ENCODE data around the gene CPB2. TPM values are rescaled to one million over a fixed set of nuclear protein-coding genes. Genes with fewer than 3 reads are reported as not detected.

CPB2 gene
- total and polyA plus RNA-seq, 2 of the 8 experiments (the other 6 are each of a cell fraction or from before 2014, with no cell fraction given), result not detected

GRCh38 chr13:46052319-46053161, 52.3 kb downstream of the CPB2 start, which contains the start of gene ZC3H13 (continued):
- no peak for TF ChIP-seq RXRA (IDR thresholded peaks at IDR 0.05; ENCODE audit: insufficient read depth, low read depth, low read length)
- TF ChIP-seq EP300 (IDR thresholded peaks at IDR 0.05; ENCODE audit: borderline replicate concordance in 1 of 2, low read depth in 2 of 2, low read length in 2 of 2), result peak in 1 of 2 experiments; percentile 76; a peak in 1 of 3 replicates
- TF ChIP-seq NRF1 (IDR thresholded peaks at IDR 0.05; ENCODE audit: low read depth, low read length), result no peak
- peak; percentile 52 for TF ChIP-seq SRF (IDR thresholded peaks at IDR 0.05; ENCODE audit: low read depth, low read length)
- no peak for TF ChIP-seq SIRT6 (IDR thresholded peaks at IDR 0.05; ENCODE audit: low read length)
- TF ChIP-seq SUZ12 (IDR thresholded peaks at IDR 0.05; ENCODE audit: low read length), result no peak
- no peak for TF ChIP-seq CEBPB (IDR thresholded peaks at IDR 0.05; ENCODE audit: low read depth, low read length)
- peak; percentile 78 to 96 for TF ChIP-seq POLR2A (IDR thresholded peaks at IDR 0.05; ENCODE audit: control extremely low read depth in 1 of 2, low read depth in 2 of 2, low read length in 2 of 2)
- TF ChIP-seq YY1 (IDR thresholded peaks at IDR 0.05; ENCODE audit: low read depth, low read length), result no peak
- TF ChIP-seq FOSL1 (IDR thresholded peaks at IDR 0.05; ENCODE audit: insufficient read depth, low read depth, low read length), result no peak
- peak; percentile 92 for TF ChIP-seq TBP (IDR thresholded peaks at IDR 0.05; ENCODE audit: low read depth, low read length)
- TF ChIP-seq CBX5 (IDR thresholded peaks at IDR 0.05; ENCODE audit: low read depth, low read length), result no peak
- TF ChIP-seq TEAD4 (IDR thresholded peaks at IDR 0.05; ENCODE audit: low read depth, low read length), result no peak
- TF ChIP-seq SIN3A (conservative IDR thresholded peaks at IDR 0.05 in 1 of 2, IDR thresholded peaks at IDR 0.05 in 1 of 2; ENCODE audit: low read depth in 1 of 2, low read length in 2 of 2), result peak in 1 of 2 experiments; percentile 86; a peak in 2 of 4 replicates
- TF ChIP-seq USF2 (IDR thresholded peaks at IDR 0.05; ENCODE audit: low read length), result no peak
- TF ChIP-seq, protein P1, sequence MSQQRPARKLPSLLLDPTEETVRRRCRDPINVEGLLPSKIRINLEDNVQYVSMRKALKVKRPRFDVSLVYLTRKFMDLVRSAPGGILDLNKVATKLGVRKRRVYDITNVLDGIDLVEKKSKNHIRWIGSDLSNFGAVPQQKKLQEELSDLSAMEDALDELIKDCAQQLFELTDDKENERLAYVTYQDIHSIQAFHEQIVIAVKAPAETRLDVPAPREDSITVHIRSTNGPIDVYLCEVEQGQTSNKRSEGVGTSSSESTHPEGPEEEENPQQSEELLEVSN (IDR thresholded peaks at IDR 0.05), result no peak
- peak; percentile 93 for TF ChIP-seq POLR2AphosphoS5 (IDR thresholded peaks at IDR 0.05; ENCODE audit: low read depth, low read length)
- TF ChIP-seq RAD21 (IDR thresholded peaks at IDR 0.05 in 1 of 2, conservative IDR thresholded peaks at IDR 0.05 in 1 of 2; ENCODE audit: low read depth in 2 of 2, low read length in 2 of 2), result no peak
- TF ChIP-seq KDM5A (IDR thresholded peaks at IDR 0.05; ENCODE audit: low read length), result no peak; the same call in 1 of the 2 replicates

All from H1 (cell line).